ENCODE results near the gene ZBTB42.

Gene ZBTB42

GRCh38 chr14:104794993-104795780, 5.7 kb upstream of the ZBTB42 start, which contains the start of gene AKT1:
AKT1 (minus strand) TSS chr14:104795748; CDS start chr14:104792643, 3,105 bp downstream.
- DNase-seq (ENCODE audit: low read depth, low spot score), result no peak

GRCh38 chr14:104795781-104796686, 4.9 kb upstream of the ZBTB42 start:
- no peak for DNase-seq (ENCODE audit: low read depth, low spot score)

DNA sequence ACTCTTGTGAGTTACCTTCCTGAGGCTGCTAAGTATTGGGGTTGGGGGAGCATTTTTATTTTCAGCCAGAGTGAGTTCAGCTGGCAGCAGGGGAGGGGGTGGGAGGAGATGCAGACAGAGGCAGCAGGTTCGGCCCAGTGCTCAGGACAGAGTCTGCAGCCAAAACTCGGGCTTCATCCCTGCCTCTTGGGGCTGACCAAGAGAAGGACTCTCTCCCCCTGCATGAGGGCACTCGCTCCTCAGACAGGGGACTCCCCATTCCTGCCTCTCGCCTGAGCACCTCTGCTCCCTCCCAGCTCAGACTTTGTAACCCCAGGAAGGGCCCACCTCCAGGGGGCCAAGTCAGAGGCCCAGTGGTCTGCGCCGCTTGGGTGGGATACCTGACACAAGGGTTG, 4.2 kb upstream of the ZBTB42 start:
- DNase-seq (ENCODE audit: low read depth, low spot score), result no peak

DNA sequence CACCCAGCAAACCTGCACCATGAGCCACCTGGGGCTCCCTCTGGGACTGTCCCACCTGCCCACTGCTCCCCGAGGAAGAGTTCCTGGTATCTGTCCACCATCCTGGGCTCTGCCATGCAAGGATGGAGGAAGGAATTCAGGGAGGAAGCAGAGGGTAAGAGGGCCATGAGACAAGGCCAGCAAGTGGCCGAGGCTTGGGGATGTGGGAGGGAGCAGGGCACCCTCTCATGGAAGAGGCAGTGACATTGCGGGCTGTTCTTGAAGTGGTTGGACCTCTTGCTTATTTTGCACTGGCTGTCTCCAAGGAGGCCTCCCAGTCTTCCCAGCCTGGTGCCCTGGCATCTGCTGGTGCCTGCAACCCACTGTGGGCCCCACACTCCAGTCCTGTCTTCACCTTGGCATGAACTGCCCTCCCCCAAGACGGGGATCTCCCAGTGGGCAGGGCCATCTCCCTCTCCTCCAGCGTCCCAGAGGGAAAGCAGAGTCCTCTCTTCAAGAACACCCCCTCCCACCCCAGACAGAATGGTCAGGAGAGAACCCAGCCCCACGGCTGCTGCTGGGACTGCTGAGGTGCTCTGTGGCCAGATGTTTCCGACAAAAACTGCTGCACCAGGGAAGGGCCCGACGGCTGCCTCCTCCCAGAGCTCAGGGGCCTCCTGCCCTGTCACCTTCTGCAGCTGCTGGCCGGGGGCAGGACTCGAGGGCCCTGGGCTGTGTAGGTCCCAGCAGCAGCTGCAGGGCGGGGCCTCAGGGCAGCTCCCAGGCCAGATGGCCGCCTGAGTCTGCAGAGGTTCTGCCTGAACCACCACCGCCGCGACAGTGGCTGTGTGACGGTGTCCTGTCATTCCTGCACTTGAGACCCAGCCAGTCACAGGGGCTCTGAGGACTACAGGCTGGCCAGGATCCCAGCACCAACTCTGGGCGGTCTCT, 3.5 kb upstream of the ZBTB42 start:
- no peak for DNase-seq (ENCODE audit: low read depth, low spot score)

DNA sequence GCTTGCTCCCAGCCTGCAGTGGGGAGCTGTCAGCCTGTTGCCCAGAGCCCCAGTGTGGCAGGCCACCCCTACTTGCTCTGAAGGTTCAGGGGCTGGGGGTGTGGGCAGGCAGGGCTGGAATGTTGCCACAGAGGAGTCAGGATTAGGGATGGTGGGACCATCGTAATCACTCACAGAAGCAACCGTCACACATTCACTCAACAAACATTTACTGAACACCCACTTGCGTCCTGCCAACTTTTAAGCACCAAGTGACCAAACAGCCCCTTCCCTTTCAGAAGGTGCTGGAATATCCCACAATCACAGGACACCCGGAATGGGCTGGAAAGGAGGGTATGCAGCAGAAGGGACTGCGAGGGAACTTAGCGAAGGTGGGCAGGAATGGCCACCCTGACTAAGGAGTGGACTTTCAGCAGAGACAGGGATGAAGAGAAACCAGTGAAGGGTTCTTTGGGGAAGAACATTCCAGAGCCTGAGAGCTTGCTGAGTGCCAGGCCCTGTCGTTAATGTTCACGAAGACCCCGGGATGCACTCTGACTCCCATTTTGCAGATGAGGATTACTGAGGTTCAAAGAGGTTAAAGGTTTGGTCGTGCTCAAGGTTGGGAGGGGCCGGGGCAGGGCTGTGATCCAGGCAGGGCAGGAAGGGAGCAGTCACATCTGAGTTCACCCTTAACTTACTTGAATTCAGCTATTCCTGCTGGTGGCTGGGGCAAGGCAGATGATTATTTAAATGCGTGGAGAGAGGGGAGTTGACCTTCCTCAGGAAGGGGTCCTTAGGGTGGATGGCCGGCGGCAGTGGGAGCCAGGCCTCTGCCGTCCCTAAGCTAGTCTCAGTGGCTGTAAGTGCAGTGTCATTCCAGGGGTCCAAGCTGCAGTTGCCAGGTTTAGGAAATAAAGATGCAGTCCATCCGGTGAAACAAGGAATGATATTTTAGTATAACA, 2.3 kb upstream of the ZBTB42 start:
- DNase-seq (ENCODE audit: low read depth, low spot score), result no peak

GRCh38 chr14:104799244-104800014, 1.5 kb upstream of the ZBTB42 start:
- no peak for DNase-seq (ENCODE audit: low read depth, low spot score)

- DNase-seq (ENCODE audit: low read depth, low spot score), result peak; percentile 52
Measured at GRCh38 chr14:104800015-104800770, 708 bp upstream of the ZBTB42 start.

- no peak for DNase-seq (ENCODE audit: low read depth, low spot score)
Measured at GRCh38 chr14:104801520-104802393, 856 bp downstream of the ZBTB42 start.

GRCh38 chr14:104802394-104803184, 1.7 kb downstream of the ZBTB42 start:
- DNase-seq (ENCODE audit: low read depth, low spot score), result no peak

- DNase-seq (ENCODE audit: low read depth, low spot score), result no peak
Measured at GRCh38 chr14:104803280-104803911, 2.5 kb downstream of the ZBTB42 start.

- DNase-seq (ENCODE audit: low read depth, low spot score), result no peak
Measured at GRCh38 chr14:104803912-104804410, 3.1 kb downstream of the ZBTB42 start.

DNA sequence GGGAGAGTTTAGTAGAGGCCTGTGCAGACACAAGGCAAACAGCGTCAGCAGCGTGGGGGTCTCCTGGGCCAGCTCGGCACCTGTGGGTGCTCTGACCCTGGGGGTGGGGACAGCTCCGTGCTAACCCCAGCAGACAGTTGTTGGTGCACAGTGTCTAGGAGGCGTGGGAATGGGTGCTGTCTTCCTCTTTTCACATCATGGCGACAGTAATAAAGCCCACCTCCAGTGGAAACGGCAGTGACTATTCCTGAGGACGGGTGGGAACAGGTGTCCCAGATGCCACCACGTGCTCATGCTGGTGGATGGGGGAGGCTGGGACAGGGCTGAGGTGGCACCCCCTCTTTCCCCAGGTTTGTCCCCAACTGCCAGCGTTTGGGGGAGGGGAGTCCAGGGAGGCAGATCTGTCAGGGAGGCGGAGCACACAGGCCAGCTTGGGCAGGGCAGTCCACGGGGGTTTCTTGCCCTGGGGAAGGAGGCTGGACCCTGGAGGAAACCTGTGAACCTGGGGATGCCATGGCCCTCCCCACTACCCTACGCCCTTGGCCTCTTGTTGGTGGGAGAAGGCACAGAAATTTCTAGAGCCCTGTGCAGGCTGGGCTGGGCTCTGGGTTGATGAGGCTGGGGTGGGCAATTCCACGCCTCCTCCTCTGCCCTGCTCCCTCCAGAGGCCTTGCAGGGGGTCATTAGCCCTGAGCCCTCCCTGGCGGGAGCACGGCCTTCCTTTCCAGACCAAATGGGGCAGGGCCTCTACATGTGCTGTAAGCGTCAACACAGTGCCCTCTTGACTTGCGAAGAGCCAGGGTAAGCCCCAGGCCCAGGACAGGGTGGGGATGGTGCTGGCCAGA, 3.8 kb downstream of the ZBTB42 start:
- no peak for DNase-seq (ENCODE audit: low read depth, low spot score)

DNA sequence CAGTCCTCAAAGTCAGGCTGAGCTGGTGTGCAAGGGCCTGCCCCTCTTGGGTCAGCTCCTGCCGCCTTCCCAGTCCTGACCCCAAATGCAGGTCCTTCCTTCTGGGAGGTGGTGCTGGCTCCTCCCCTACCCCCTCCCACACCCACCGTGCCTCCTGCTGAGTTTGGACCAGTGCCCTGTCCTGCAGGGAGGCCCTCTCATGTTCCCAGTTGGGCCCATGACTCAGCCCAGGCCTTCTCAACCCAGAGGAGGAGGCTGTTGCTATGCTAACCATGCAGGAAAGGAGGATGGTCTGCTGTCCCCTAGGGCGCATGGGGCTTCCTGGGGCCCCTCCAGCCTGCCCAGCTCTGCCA, 4.4 kb downstream of the ZBTB42 start:
- no peak for DNase-seq (ENCODE audit: low read depth, low spot score)

- no peak for DNase-seq (ENCODE audit: low read depth, low spot score)
Measured at GRCh38 chr14:104805941-104806624, 5.2 kb downstream of the ZBTB42 start.
